GM18909 (cell line): ENCODE results near the gene DAAM1.

Experiments
- ATAC-seq: cut with Tn5 transposase; IDR thresholded peaks from one replicate; pipeline ENCODE4 v1.9.1; 2021; ENCODE audit warnings: mild to moderate bottlenecking; ENCODE audit not compliant: unreplicated experiment, poor library complexity

Gene DAAM1

GRCh38 chr14:59308673-59309072 lies 120.2 kb downstream of the DAAM1 start:
- ATAC-seq = no peak

GRCh38 chr14:59309291-59309900 lies 120.9 kb downstream of the DAAM1 start:
- ATAC-seq = no peak

- ATAC-seq = no peak
Measured at GRCh38 chr14:59310633-59311032, 122.2 kb downstream of the DAAM1 start.

GRCh38 chr14:59311723-59312122 lies 123.3 kb downstream of the DAAM1 start:
- no peak for ATAC-seq

- ATAC-seq = peak; percentile 77
Measured at GRCh38 chr14:59313144-59313651, 124.7 kb downstream of the DAAM1 start.

GRCh38 chr14:59313658-59314608 lies 125.5 kb downstream of the DAAM1 start:
- no peak for ATAC-seq

- no peak for ATAC-seq
Measured at GRCh38 chr14:59314953-59315599, 126.6 kb downstream of the DAAM1 start.

GRCh38 chr14:59316151-59316830 lies 127.8 kb downstream of the DAAM1 start:
- ATAC-seq = no peak

GRCh38 chr14:59317346-59317745 lies 128.9 kb downstream of the DAAM1 start:
- ATAC-seq = no peak

- no peak for ATAC-seq
Measured at GRCh38 chr14:59317798-59318505, 129.5 kb downstream of the DAAM1 start.

GRCh38 chr14:59318908-59319307 lies 130.4 kb downstream of the DAAM1 start:
- no peak for ATAC-seq

- ATAC-seq = no peak
Measured at GRCh38 chr14:59320361-59320760, 131.9 kb downstream of the DAAM1 start.

GRCh38 chr14:59320763-59321625 lies 132.5 kb downstream of the DAAM1 start:
- ATAC-seq = no peak

GRCh38 chr14:59321626-59321949 lies 133.1 kb downstream of the DAAM1 start:
- ATAC-seq = no peak

GRCh38 chr14:59325906-59326305 lies 137.4 kb downstream of the DAAM1 start:
- ATAC-seq = no peak

- ATAC-seq = no peak
Measured at GRCh38 chr14:59328454-59328853, 140.0 kb downstream of the DAAM1 start.

GRCh38 chr14:59330455-59330854 lies 142.0 kb downstream of the DAAM1 start:
- ATAC-seq = peak; percentile 72

- no peak for ATAC-seq
Measured at GRCh38 chr14:59331217-59331616, 142.8 kb downstream of the DAAM1 start.

- no peak for ATAC-seq
Measured at GRCh38 chr14:59332727-59333126, 144.3 kb downstream of the DAAM1 start.
